ENCODE measurements around the gene DAO.

Gene DAO

DNA sequence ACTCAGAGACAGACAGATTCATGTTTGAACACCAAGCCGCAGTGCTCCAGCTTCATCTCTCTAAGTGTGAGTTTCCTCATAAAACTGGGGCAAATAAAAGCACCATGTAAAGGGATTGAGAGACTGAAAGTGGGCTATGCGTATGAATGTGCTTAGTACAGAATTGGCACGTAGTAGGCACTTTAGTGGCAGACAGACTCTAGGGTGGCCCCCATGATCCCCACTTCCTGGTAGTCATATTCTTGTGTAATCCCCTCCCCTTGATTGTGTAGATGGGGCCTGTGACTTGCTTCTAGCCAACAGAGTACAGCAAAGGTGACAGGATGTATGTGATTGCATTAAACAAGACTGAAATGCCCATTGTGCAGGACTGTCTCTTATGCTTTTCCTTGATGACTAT, 43.0 kb downstream of the DAO start:
- TF ChIP-seq, protein P1, sequence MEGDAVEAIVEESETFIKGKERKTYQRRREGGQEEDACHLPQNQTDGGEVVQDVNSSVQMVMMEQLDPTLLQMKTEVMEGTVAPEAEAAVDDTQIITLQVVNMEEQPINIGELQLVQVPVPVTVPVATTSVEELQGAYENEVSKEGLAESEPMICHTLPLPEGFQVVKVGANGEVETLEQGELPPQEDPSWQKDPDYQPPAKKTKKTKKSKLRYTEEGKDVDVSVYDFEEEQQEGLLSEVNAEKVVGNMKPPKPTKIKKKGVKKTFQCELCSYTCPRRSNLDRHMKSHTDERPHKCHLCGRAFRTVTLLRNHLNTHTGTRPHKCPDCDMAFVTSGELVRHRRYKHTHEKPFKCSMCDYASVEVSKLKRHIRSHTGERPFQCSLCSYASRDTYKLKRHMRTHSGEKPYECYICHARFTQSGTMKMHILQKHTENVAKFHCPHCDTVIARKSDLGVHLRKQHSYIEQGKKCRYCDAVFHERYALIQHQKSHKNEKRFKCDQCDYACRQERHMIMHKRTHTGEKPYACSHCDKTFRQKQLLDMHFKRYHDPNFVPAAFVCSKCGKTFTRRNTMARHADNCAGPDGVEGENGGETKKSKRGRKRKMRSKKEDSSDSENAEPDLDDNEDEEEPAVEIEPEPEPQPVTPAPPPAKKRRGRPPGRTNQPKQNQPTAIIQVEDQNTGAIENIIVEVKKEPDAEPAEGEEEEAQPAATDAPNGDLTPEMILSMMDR (conservative IDR thresholded peaks at IDR 0.05) = no peak
- H3K27ac ChIP-seq = no peak overlapping the region

DNA sequence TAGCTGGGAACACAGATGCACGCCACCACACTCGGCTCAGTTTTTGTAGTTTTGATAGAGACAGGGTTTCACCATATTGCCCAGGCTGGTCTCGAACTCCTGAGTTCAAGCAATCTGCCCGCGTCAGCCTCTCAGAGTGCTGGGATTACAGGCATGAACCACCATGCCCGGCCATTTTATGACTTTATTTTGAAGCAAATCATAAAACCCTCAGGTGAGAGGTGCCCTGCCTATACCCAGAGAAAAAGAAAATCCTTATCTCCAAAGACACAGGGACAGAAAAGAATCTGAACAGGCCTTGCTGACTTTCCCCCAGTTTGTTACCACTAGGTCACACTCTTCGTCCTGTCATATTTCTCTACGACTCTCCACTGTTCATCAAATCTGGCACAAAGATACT, 48.8 kb downstream of the DAO start:
- peak overlapping the region; percentile 93 for H3K27ac ChIP-seq
- TF ChIP-seq, protein P1 (conservative IDR thresholded peaks at IDR 0.05) = no peak

DNA sequence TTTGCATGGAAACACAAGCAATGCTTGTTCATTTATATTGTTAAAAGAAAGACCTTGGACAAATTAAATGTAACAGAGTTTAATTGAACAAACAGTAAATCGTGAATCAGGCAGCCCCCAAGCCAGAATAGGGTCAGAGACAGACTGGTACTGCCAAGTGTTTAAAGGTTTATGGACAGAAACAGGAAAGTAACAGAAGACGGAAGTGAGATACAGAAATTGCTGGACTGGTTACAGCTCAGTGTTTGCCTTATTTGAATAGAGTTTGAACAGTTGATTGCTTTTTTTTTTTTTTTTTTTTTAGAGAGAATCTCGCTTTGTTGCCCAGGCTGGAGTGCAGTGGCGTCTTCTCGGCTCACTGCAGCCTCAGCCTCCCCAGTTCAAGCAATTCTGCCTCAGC, 50.3 kb downstream of the DAO start:
- TF ChIP-seq, protein P1 (conservative IDR thresholded peaks at IDR 0.05) = no peak
- peak overlapping the region; percentile 93 for H3K27ac ChIP-seq

DNA sequence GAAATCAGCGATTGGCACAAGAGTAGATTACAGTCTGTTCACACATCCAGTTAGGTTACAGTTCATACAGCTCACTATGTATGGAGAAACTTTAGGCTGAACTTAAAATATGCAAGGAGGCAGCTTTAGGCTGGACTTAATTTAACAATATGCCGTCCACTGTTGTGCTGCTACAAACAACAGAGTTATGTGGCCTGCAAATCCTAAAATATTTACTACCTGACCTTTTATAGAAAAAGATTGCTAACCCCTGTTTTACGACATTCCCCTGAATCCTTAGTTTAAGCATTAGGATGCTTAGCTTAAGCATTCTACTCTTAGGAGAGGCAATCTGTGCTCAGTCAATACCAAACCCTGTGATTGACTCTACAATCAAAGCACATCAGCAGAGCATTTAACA, 50.9 kb downstream of the DAO start:
- H3K27ac ChIP-seq = peak overlapping the region; percentile 93
- TF ChIP-seq, protein P1 (conservative IDR thresholded peaks at IDR 0.05) = no peak

DNA sequence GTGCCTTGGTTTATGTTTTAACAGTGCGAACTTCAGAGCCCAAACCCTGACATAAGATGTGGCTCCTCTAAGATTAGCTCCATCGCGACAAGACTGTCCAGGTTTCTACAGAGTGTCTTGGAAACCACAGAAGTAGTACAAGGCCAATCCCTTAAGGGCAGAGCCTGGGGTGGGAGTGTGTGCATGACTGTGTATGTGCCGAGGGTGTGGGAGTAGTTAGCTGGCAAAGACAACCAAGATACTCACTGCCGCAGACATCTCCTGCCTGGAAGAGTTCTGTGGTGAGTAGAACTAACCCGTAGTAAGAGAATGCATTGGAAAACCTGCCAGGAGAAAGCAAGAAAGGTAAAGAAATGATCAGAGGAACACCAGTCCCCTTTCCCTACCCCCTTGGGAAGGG, 54.1 kb downstream of the DAO start:
- no peak overlapping the region for H3K27ac ChIP-seq
- TF ChIP-seq, protein P1 (conservative IDR thresholded peaks at IDR 0.05) = no peak

DNA sequence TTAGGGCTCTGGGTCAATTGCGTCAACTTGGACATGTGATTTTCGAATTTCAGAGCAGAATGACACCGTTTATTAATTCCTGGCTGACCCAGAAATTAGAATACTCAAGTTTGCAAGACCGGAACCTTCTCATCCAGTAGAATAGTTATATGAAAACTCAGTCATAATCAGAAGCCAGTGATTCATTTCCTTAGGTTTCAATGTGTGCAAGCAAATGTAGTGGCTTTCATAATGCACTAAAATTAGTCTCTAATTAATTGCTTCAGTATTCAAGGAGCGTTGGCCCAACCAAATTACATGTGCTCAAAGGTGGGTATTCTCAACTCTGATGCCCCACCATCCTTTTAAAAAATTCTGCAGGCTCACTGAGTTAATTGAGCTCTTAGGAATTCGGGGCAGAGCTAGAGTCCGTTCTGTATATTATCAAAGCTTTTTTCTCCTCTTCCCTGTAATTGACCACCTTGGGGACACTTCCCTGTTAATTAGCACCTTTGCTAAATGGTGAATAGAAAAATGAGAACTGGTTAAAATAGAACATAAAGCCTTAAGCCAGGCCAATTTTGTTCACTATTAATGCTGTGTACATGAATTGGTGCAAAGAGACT, 55.4 kb downstream of the DAO start:
- TF ChIP-seq, protein P1 (conservative IDR thresholded peaks at IDR 0.05) = no peak
- H3K27ac ChIP-seq = no peak overlapping the region

DNA sequence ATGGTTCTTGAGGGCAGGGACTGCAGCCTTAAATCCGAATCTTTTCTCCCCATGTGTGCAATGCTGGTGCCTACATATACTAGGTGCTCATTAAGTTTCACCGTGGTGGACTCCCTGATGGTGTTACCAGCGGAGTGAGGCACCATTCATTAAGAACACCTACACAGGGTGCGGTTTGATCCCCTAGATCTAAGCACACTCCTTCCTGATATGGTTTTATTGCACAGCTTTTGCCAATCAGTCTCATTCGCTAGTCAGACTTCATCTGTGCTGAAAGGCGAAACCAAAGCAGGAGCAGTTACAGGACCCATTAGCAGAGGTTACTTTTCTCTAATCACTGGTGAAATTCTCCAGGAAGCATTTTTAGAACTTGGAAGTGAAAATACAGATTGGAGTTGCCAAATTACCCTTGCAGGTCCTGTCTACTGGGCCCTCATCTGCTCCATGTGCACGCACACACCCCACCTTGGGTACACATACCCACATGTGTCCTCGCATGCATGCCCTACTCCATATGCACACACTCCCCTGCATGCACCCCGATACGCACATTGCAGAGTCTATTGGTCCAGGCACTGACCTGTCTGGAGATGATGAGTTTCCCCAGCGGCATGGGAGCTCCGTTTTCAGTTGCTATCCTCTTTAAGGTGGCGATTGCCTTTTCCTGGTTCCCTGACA, 58.5 kb downstream of the DAO start:
- TF ChIP-seq, protein P1 (conservative IDR thresholded peaks at IDR 0.05) = no peak
- no peak overlapping the region for H3K27ac ChIP-seq

Measured in VCaP (cell line).